OCI-LY7 (cell line): ENCODE data around the gene ADAMTS17. TPM values are rescaled to one million over a fixed set of nuclear protein-coding genes. Genes with fewer than 3 reads are reported as not detected.

Source experiments
- BruUV-seq: library from RNA; stranded (reverse); fragments of 400-500 nt; replicated peaks from 2 replicates; lab custom pipeline; 2021; lab: Mats Ljungman, UMichigan
- CTCF ChIA-PET: fragments of 300-600 bp; sonication (Branson Sonifier 250); formaldehyde crosslinking; loops from one replicate; lab custom pipeline; 2022; ENCODE audit warnings: antibody characterized with exemption; ENCODE audit not compliant: unreplicated experiment; lab: Charles Lee
- POLR2A ChIA-PET: fragments of 300-600 bp; sonication (Branson Sonifier 250); formaldehyde crosslinking; loops from one replicate; lab custom pipeline; 2022; ENCODE audit warnings: antibody characterized with exemption; lab: Charles Lee
- DNase-seq: peaks from one replicate; pipeline ENCODE4 v3.0.0-alpha.2; 2015; ENCODE audit warnings: low spot score
- H2AFZ ChIP-seq: fragments of 200-600 bp; sonication (generic), shearing (Covaris generic); 2 replicates; pipeline ENCODE4 v1.6.1; 2014; ENCODE audit warnings: mild to moderate bottlenecking, antibody characterized with exemption, low read length, moderate library complexity
- H3K27ac ChIP-seq: fragments of 200-600 bp; sonication (generic); 2 replicates; pipeline ENCODE4 v1.5.1; 2014; ENCODE audit warnings: mixed run types, low read depth, mild to moderate bottlenecking, moderate library complexity, low read length, inconsistent platforms; ENCODE audit not compliant: poor library complexity, severe bottlenecking
- H3K36me3 ChIP-seq: fragments of 200-600 bp; sonication (generic); 2 replicates; pipeline ENCODE4 v1.6.1; 2014; ENCODE audit warnings: mild to moderate bottlenecking, antibody characterized with exemption, low read length, moderate library complexity, mixed read lengths; ENCODE audit not compliant: insufficient read depth
- H3K4me1 ChIP-seq: fragments of 200-600 bp; sonication (generic); 2 replicates; pipeline ENCODE4 v1.5.1; 2014; ENCODE audit warnings: mild to moderate bottlenecking, low read length; ENCODE audit not compliant: insufficient read depth, poor library complexity, severe bottlenecking
- H3K4me2 ChIP-seq: fragments of 200-600 bp; sonication (generic); 2 replicates; pipeline ENCODE4 v1.6.1; 2014; ENCODE audit warnings: mild to moderate bottlenecking, low read length
- H3K4me3 ChIP-seq: fragments of 200-600 bp; sonication (generic); 2 replicates; pipeline ENCODE4 v1.5.1; 2014; ENCODE audit warnings: mild to moderate bottlenecking, low read depth, low read length; ENCODE audit not compliant: poor library complexity, severe bottlenecking
- H3K79me2 ChIP-seq: fragments of 200-600 bp; sonication (generic); 2 replicates; pipeline ENCODE4 v1.6.1; 2016; ENCODE audit warnings: low read depth, mild to moderate bottlenecking, low read length, moderate library complexity, mixed read lengths; ENCODE audit not compliant: insufficient read depth
- H3K9me2 ChIP-seq: fragments of 200-600 bp; sonication (generic); 2 replicates; pipeline ENCODE4 v1.6.1; 2016; ENCODE audit warnings: mild to moderate bottlenecking, low read length, mixed read lengths; ENCODE audit not compliant: insufficient read depth
- H3K9me3 ChIP-seq: fragments of 200-600 bp; sonication (generic); 2 replicates; pipeline ENCODE4 v1.6.1; 2014; ENCODE audit warnings: mild to moderate bottlenecking, mixed run types, low read length, mixed read lengths
- H4K20me1 ChIP-seq: fragments of 200-600 bp; sonication (generic); 2 replicates; pipeline ENCODE4 v1.6.1; 2014; ENCODE audit warnings: mild to moderate bottlenecking, antibody characterized with exemption, low read length, moderate library complexity, mixed read lengths; ENCODE audit not compliant: insufficient read depth
- CTCF ChIP-seq: fragments of 200-600 bp; sonication (generic); conservative IDR thresholded peaks from 2 replicates; pipeline ENCODE4 v1.5.1; 2014; ENCODE audit warnings: mild to moderate bottlenecking, antibody characterized with exemption, low read length, moderate library complexity, mixed read lengths
- EZH2phosphoT487 ChIP-seq: fragments of 200-600 bp; sonication (generic); IDR thresholded peaks from 2 replicates; pipeline ENCODE4 v1.6.1; 2018; ENCODE audit warnings: low read depth, borderline replicate concordance, mild to moderate bottlenecking, mixed run types, antibody characterized with exemption, low read length, moderate library complexity, mixed read lengths
- intact Hi-C: fragments of 100-400 bp; cut with micrococcal nuclease; formaldehyde crosslinking; loops from one replicate; pipeline ENCODE4 v1.10.0; 2022; ENCODE audit not compliant: unreplicated experiment
- total RNA-seq, 2 experiments: library from RNA; depleted of rRNA in 1 of 2; stranded (reverse); fragments of >200 nt in 1 of 2; shearing (Covaris generic) in 1 of 2; gene quantifications; 2 replicates each; pipeline ENCODE4 v1.2.3, GENCODE V29; 2014 to 2022

ADAMTS17 gene
- total RNA-seq, 2 experiments from 2014 or later = not detected

GRCh38 chr15:100338247-100338646 lies 3.5 kb downstream of the ADAMTS17 start:
- no peaks in the 10 kb centered on the region for H4K20me1 ChIP-seq
- intact Hi-C loops = loop anchor here (5.0 to 10.0 kb wide), 2 partner anchors 133 to 406 kb away; no protein-coding TSS in a partner anchor
- H3K4me2 ChIP-seq = no peak overlapping the region
- H3K9me3 ChIP-seq = no peaks in the 10 kb centered on the region
- no peaks in the 10 kb centered on the region for H3K36me3 ChIP-seq
- H3K9me2 ChIP-seq = no peaks in the 10 kb centered on the region
- no peaks in the 10 kb centered on the region for H3K4me1 ChIP-seq
- H3K79me2 ChIP-seq = no peaks in the 10 kb centered on the region
- DNase-seq = no peak
- TF ChIP-seq EZH2phosphoT487 = no peak
- TF ChIP-seq CTCF = no peak
- H2AFZ ChIP-seq = no peak overlapping the region
- CTCF ChIA-PET = no interaction called here
- POLR2A ChIA-PET = no interaction called here
- no TSS peak for BruUV-seq
- H3K27ac ChIP-seq = no peak overlapping the region
- no peak overlapping the region for H3K4me3 ChIP-seq

- no TSS peak for BruUV-seq
- Histone ChIP-seq H3K36me3 (no peaks in the 10 kb centered on the region), H3K9me3 (no peaks in the 10 kb centered on the region), H3K4me3 (no peak overlapping the region), H2AFZ (no peak overlapping the region), H3K9me2 (no peaks in the 10 kb centered on the region), H3K79me2 (no peaks in the 10 kb centered on the region), H3K4me2 (no peak overlapping the region), H3K27ac (no peak overlapping the region), H4K20me1 (no peaks in the 10 kb centered on the region), H3K4me1 (no peaks in the 10 kb centered on the region)
- TF ChIP-seq EZH2phosphoT487 (no peak), CTCF (no peak)
- ChIA-PET POLR2A (no interaction called here), CTCF (no interaction called here)
- intact Hi-C loops = loop anchor here (5.0 to 10.0 kb wide), 2 partner anchors 133 to 405 kb away; no protein-coding TSS in a partner anchor
- no peak for DNase-seq
Observed at GRCh38 chr15:100337096-100338044, 4.4 kb downstream of the ADAMTS17 start.

DNA sequence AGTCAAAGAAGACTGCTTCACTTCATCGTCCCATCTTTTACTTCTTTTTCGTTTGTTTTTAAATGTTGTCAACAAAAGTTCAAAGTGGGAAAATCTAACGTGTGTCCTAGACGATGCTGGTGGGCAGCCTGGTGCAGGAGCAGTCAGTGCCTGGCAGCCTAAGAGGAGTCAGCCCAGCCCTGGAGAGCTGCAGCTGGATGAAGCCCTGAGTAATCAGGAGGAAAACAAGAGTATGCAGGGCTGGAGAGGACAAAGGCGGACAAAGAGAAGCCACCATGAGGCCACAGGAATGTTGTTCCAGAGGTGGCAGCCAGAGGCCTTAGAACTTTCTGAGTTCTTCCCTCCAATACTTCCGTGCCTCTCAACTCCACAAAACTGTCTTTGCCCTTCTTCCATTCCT lies 5.7 kb downstream of the ADAMTS17 start:
- intact Hi-C loops = loop anchor here (5.0 to 10.0 kb wide), 2 partner anchors 131 to 404 kb away; no protein-coding TSS in a partner anchor
- BruUV-seq = no TSS peak
- Histone ChIP-seq H4K20me1 (no peaks in the 10 kb centered on the region), H3K9me2 (no peaks in the 10 kb centered on the region), H3K4me2 (no peak overlapping the region), H3K4me3 (no peak overlapping the region), H3K9me3 (no peaks in the 10 kb centered on the region), H3K36me3 (no peaks in the 10 kb centered on the region), H3K79me2 (no peaks in the 10 kb centered on the region), H2AFZ (no peak overlapping the region), H3K4me1 (no peaks in the 10 kb centered on the region), H3K27ac (no peak overlapping the region)
- DNase-seq = no peak
- no peak for TF ChIP-seq CTCF
- no peak for TF ChIP-seq EZH2phosphoT487
- CTCF ChIA-PET = no interaction called here
- POLR2A ChIA-PET = no interaction called here
